Measurements from ENCODE around the gene LRMDA.

DNA sequence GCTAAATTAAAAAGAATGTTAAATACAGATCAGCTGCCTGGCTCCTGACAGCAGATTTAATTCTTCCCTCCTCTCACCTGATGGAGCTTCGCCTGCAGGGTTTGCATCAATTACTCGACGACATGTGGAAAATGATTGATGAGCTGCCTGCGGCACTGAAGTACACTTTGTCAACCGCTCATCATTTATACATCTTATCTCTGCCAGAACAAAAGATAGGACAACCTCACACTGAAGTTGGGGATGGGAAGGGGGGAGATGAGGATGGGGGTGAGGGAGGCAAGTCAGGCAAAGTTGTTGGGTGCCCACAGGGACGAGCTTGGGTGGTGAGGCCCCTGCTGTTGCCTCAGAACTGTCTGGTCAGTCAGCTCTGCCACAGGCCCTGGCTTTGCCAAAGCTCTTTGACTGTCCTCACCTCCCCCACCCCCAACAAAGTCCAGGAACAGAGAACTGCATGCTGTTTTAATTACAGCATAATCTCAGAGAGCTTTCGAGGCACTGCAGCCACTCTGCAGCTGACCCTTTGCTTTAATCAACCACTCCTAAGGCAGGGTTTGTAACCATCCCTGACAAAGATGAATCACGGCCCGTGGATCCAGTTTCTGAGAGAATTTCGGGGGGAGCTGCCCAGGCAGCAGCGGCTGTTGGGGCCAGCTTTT lies 702.3 kb downstream of the LRMDA start:
- no peak for TF ChIP-seq EZH2 (IDR thresholded peaks at IDR 0.05; ENCODE audit: borderline replicate concordance, low read depth, low read length, severe bottlenecking)
- TF ChIP-seq, protein P1, sequence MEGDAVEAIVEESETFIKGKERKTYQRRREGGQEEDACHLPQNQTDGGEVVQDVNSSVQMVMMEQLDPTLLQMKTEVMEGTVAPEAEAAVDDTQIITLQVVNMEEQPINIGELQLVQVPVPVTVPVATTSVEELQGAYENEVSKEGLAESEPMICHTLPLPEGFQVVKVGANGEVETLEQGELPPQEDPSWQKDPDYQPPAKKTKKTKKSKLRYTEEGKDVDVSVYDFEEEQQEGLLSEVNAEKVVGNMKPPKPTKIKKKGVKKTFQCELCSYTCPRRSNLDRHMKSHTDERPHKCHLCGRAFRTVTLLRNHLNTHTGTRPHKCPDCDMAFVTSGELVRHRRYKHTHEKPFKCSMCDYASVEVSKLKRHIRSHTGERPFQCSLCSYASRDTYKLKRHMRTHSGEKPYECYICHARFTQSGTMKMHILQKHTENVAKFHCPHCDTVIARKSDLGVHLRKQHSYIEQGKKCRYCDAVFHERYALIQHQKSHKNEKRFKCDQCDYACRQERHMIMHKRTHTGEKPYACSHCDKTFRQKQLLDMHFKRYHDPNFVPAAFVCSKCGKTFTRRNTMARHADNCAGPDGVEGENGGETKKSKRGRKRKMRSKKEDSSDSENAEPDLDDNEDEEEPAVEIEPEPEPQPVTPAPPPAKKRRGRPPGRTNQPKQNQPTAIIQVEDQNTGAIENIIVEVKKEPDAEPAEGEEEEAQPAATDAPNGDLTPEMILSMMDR (IDR thresholded peaks at IDR 0.05; ENCODE audit: borderline replicate concordance, extremely low read depth, low read length, poor library complexity, severe bottlenecking): no peak

All from DND-41 (cell line).